HG02938 (cell line): Measurements from ENCODE around the gene ALDH9A1.

Experiments used
- ATAC-seq: cut with Tn5 transposase; IDR thresholded peaks from one replicate; pipeline ENCODE4 v1.9.1; 2021; ENCODE audit warnings: mild to moderate bottlenecking, moderate library complexity; ENCODE audit not compliant: unreplicated experiment

Gene ALDH9A1

GRCh38 chr1:165628147-165628822 lies 70.1 kb downstream of the ALDH9A1 start:
- ATAC-seq: no peak

DNA sequence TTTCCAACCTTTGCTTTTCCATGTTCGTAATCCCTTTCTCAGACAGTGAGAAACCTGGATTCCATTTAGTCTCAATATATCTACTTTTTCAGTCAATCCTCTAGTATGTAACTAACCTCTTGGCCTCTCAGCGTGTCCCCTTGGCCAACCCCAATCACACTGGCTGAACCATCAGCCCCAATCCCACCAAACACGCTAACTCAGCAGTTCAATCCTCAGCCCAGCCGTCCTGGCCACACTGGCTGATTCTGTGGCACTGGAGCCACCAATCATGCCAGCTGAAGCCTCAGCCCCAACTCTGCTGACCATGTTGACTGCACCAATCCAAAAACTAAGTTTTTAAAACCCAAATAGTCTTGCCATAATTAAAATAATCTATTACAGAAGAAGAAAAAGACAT lies 73.9 kb downstream of the ALDH9A1 start:
- ATAC-seq: no peak

DNA sequence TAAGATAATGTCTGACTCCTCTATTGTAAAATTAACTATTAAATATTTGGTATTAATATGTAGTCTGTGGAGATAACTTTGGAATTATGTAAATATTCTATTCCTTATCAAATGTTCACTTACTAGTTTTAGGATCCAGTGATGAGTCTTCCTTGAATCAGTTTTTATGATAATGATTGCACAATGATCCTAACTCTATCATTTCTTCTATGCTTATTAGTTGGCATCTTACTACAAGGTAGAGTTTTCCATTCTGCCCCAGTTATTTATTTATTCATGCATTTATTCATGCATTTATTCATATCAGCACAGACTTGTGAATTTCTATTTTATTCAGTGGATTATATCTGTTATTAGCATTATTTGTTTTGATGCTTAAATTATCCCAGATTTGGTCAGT lies 74.7 kb downstream of the ALDH9A1 start:
- ATAC-seq: no peak

GRCh38 chr1:165619647-165620151 lies 78.7 kb downstream of the ALDH9A1 start:
- ATAC-seq: no peak

DNA sequence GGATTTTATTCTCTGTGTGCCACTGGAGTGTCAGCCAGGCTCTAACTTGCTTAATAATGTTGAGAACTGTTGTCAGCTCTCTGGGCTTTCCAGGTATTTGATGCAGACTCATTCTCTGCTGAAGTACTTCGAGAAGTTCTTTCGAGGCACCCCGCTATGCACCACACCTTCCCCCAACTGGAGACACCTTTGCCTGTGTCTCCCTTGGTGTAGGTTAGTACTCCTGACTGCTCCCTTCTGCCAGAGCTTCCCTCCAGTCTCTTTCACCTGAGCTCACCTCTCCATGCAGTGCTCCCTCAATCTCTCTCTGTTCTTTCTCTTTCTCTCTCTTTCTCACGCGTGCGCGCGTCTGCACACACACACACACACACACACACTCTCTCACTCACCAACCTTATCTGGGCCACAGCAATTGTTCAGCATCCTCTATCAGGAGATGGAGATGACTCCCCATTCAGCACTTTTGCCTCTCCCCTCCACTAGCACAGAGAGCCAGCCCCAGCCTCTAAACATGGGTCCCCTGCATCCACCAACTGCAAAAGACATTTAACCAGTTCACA lies 81.3 kb downstream of the ALDH9A1 start:
- no peak for ATAC-seq

- ATAC-seq: no peak
Observed at GRCh38 chr1:165616054-165616612, 82.2 kb downstream of the ALDH9A1 start.
